CD4-positive, CD25-positive, alpha-beta regulatory T cell (primary cell): ENCODE measurements around the gene RNU4-1. TPM values are rescaled to one million over a fixed set of nuclear protein-coding genes. Genes with fewer than 3 reads are reported as not detected.

Experiments used
- polyA plus RNA-seq, 4 donors: library from polyadenylated mRNA; unstranded; fragments of 300-500 nt; fragmentation: Illumina TruSeq; gene quantifications; one replicate each; pipeline ENCODE4 v1.2.3, GENCODE V29; 2021
- total RNA-seq: library from RNA; stranded (reverse); gene quantifications from one replicate; pipeline ENCODE4 v1.2.3, GENCODE V29; 2022

RNU4-1 gene
- total and polyA plus RNA-seq, 5 donors from 2014 or later = 1,793 TPM; not detected in 4

Other genes starting within 250 kb of the RNU4-1 start
- gene RAB35, start 176.5 kb downstream of the RNU4-1 start, total RNA-seq = 85.5 TPM
- 10 to 100 TPM; 25.2 to 37.0 (median 27.1) TPM for gene RAB35, start 176.5 kb downstream of the RNU4-1 start, polyA plus RNA-seq
- 115 TPM for gene GCN1, start 98.5 kb downstream of the RNU4-1 start, total RNA-seq
- 10 to 100 TPM; 17.0 to 27.5 (median 20.9) TPM for gene GCN1, start 98.5 kb downstream of the RNU4-1 start, polyA plus RNA-seq
- 1,127 TPM for gene RPLP0, start 92.1 kb downstream of the RNU4-1 start, total RNA-seq
- 1,000 to 10,000 TPM in 3 of 4 donors, 100 to 1,000 TPM in 1; 998 to 1,871 (median 1,438) TPM for gene RPLP0, start 92.1 kb downstream of the RNU4-1 start, polyA plus RNA-seq
- 205 TPM for gene PXN, start 27.5 kb downstream of the RNU4-1 start, total RNA-seq
- 10 to 100 TPM; 64.3 to 89.5 (median 73.5) TPM for gene PXN, start 27.5 kb downstream of the RNU4-1 start, polyA plus RNA-seq
- 12,754 TPM for gene RNU4-2, start 1.3 kb downstream of the RNU4-1 start, total RNA-seq
- 100 to 1,000 TPM in 1 of 4 donors, 10 to 100 TPM in 1, not detected in 2; 49.3 to 132 TPM for gene RNU4-2, start 1.3 kb downstream of the RNU4-1 start, polyA plus RNA-seq
- gene SIRT4, start 9.1 kb upstream of the RNU4-1 start, total RNA-seq = 0.79 TPM
- 1 to 10 TPM in 3 of 4 donors, not detected in 1; 1.1 to 2.8 (median 1.2) TPM for gene SIRT4, start 9.1 kb upstream of the RNU4-1 start, polyA plus RNA-seq
- not detected for gene PLA2G1B, start 34.5 kb upstream of the RNU4-1 start, total RNA-seq
- gene PLA2G1B, start 34.5 kb upstream of the RNU4-1 start, polyA plus RNA-seq = under 1 TPM in 1 of 4 donors, not detected in 3; 0.44 TPM
- not detected for gene MSI1, start 75.9 kb upstream of the RNU4-1 start, total RNA-seq
- gene MSI1, start 75.9 kb upstream of the RNU4-1 start, polyA plus RNA-seq = not detected
- 169 TPM for gene COX6A1, start 144.9 kb upstream of the RNU4-1 start, total RNA-seq
- gene COX6A1, start 144.9 kb upstream of the RNU4-1 start, polyA plus RNA-seq = 1,000 to 10,000 TPM in 2 of 4 donors, 100 to 1,000 TPM in 2; 939 to 1,218 (median 1,022) TPM
- gene TRIAP1, start 153.1 kb upstream of the RNU4-1 start, total RNA-seq = 19.2 TPM
- 10 to 100 TPM; 43.6 to 61.1 (median 47.6) TPM for gene TRIAP1, start 153.1 kb upstream of the RNU4-1 start, polyA plus RNA-seq
- gene GATC, start 153.2 kb upstream of the RNU4-1 start, total RNA-seq = 30.2 TPM
- gene GATC, start 153.2 kb upstream of the RNU4-1 start, polyA plus RNA-seq = 10 to 100 TPM; 13.7 to 19.9 (median 16.9) TPM
- 138 TPM for gene SRSF9, start 176.5 kb upstream of the RNU4-1 start, total RNA-seq
- 100 to 1,000 TPM; 167 to 193 (median 191) TPM for gene SRSF9, start 176.5 kb upstream of the RNU4-1 start, polyA plus RNA-seq
- 99.0 TPM for gene DYNLL1, start 202.9 kb upstream of the RNU4-1 start, total RNA-seq
- 100 to 1,000 TPM; 480 to 692 (median 547) TPM for gene DYNLL1, start 202.9 kb upstream of the RNU4-1 start, polyA plus RNA-seq
- gene COQ5, start 235.9 kb upstream of the RNU4-1 start, total RNA-seq = 11.5 TPM
- 10 to 100 TPM; 40.4 to 67.4 (median 45.9) TPM for gene COQ5, start 235.9 kb upstream of the RNU4-1 start, polyA plus RNA-seq
- 434 TPM for gene RNF10, start 241.1 kb upstream of the RNU4-1 start, total RNA-seq
- 100 to 1,000 TPM; 106 to 150 (median 114) TPM for gene RNF10, start 241.1 kb upstream of the RNU4-1 start, polyA plus RNA-seq